ENCODE data around the gene CCDC192.

DNA sequence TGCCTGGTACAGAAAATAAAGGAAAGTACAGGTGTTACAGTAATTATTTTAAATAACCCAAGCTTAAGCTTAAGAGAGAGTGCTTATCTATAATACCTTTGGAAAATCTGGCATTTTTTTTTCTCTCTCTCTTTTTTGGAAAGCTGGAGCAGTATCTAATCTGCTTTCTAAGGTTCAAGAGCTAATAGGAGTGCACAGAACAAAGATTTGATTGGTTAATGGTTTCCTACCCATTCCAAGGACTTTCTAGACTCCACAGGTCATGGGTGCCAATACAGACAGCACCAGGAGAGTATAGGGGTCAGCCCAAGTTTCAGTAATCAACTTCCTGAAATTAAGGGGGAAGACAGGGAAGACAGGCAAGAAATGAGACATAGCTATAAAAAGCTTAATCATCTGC, 276.3 kb downstream of the CCDC192 start:
- TF ChIP-seq, protein P1, sequence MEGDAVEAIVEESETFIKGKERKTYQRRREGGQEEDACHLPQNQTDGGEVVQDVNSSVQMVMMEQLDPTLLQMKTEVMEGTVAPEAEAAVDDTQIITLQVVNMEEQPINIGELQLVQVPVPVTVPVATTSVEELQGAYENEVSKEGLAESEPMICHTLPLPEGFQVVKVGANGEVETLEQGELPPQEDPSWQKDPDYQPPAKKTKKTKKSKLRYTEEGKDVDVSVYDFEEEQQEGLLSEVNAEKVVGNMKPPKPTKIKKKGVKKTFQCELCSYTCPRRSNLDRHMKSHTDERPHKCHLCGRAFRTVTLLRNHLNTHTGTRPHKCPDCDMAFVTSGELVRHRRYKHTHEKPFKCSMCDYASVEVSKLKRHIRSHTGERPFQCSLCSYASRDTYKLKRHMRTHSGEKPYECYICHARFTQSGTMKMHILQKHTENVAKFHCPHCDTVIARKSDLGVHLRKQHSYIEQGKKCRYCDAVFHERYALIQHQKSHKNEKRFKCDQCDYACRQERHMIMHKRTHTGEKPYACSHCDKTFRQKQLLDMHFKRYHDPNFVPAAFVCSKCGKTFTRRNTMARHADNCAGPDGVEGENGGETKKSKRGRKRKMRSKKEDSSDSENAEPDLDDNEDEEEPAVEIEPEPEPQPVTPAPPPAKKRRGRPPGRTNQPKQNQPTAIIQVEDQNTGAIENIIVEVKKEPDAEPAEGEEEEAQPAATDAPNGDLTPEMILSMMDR (IDR thresholded peaks at IDR 0.05), result no peak
- TF ChIP-seq EP300 (IDR thresholded peaks at IDR 0.05) (no peak), POLR2AphosphoS5 (IDR thresholded peaks at IDR 0.05) (no peak)
